Pancreas (tissue), 10 donors: ENCODE data around the gene GLP2R. TPM values are rescaled to one million over a fixed set of nuclear protein-coding genes. Genes with fewer than 3 reads are reported as not detected.
A peak's percentile ranks its signal among the peaks of the same experiment; 100 is the strongest.

Experiments
- ATAC-seq, 4 donors: fragments of 200-7000 bp; cut with Tn5 transposase; one replicate each; pipeline versions ENCODE4 v1.8.0 to v1.9.1; 2020; ENCODE audit warnings: mild to moderate bottlenecking in 4 of 4, moderate library complexity in 4 of 4
- DNase-seq, 6 donors: peaks; one replicate each; pipeline ENCODE4 v3.0.0-alpha.2; 2020
- FAIRE-seq: peaks from 2 replicates; lab custom pipeline; 2012; peaks lifted over from hg19 to GRCh38; lab: Jason Lieb, UNC
- H3K27ac ChIP-seq, 4 donors: fragments of 200-600 bp; sonication (generic); 1 replicate in 3 of 4; 2 replicates in 1 of 4; pipeline versions ENCODE4 v1.5.0 to v1.8.0; 2020
- H3K27me3 ChIP-seq, 4 donors: fragments of 200-600 bp; one replicate each; pipeline ENCODE4 v1.8.0; 2021
- H3K36me3 ChIP-seq, 3 donors: fragments of 200-600 bp; sonication (generic) in 1 of 3; one replicate each; pipeline versions ENCODE4 v1.5.0 to v1.8.0; 2020 to 2021
- H3K4me1 ChIP-seq, 3 donors: fragments of 200-600 bp; one replicate each; pipeline ENCODE4 v1.8.0; 2021
- H3K4me3 ChIP-seq, 4 donors: fragments of 200-600 bp; sonication (generic) in 2 of 4; one replicate each; pipeline versions ENCODE4 v1.5.0 to v1.8.0; 2020 to 2021
- H3K9me3 ChIP-seq, 4 donors: fragments of 200-600 bp; one replicate each; pipeline ENCODE4 v1.8.0; 2021
- WGBS, 2 donors: extraction: QIAGEN DNeasy Blood & Tissue Kit; methylation state at CpG; one replicate each; pipeline ENCODE4 v1.1.7; 2013; 5-methylcytosine and 5-hydroxymethylcytosine counted together
- intact Hi-C, 3 donors: fragments of 100-400 bp; cut with DNase I; formaldehyde crosslinking; loops; one replicate each; pipeline versions ENCODE4 v1.11.1 to v1.14.2; 2022
- polyA plus RNA-seq, 2 donors: library from polyadenylated mRNA; stranded (reverse); fragments of 200-250 nt; gene quantifications; one replicate each; pipeline ENCODE4 v1.2.3, GENCODE V29; 2013
- total RNA-seq, 6 donors: library from RNA; stranded (reverse); fragmentation: NEBNext Ultra II Directional in 4 of 6; extraction: Animal tissue kit (Norgen Biotek cat#: 25700) in 4 of 6; gene quantifications; one replicate each; pipeline versions ENCODE4 v1.2.1 to v1.2.4, GENCODE V29; 2021 to 2023
- TF ChIP-seq, protein P1 (sequence below), 4 donors: fragments of 200-600 bp; sonication (generic) in 3 of 4; IDR thresholded peaks; one replicate each; pipeline versions ENCODE4 v1.5.0 to v1.8.0; 2021; ENCODE audit warnings: antibody characterized with exemption in 4 of 4
- donor health status: healthy with polysubstance abuse.
- donor health status: DM: no; HTN: no; CAD: no; lungs with moderate emphysema.
- donor health status: DM: no; HTN: no; CAD: no.
- donor health status: control.
- donor health status: control.
- donor health status: Bipolar disorder and iron deficiency.
- donor health status: DM: yes; HTN: yes; CAD: no.
- donor health status: DM: no; HTN: no; CAD: no.
- donor health status: DM: no; HTN: no; CAD: no.
- donor health status: DM: yes; HTN: yes; CAD: no.

Gene GLP2R
- total and polyA plus RNA-seq, 8 donors, result 0.39 to 1.7 (median 0.97) TPM

DNA sequence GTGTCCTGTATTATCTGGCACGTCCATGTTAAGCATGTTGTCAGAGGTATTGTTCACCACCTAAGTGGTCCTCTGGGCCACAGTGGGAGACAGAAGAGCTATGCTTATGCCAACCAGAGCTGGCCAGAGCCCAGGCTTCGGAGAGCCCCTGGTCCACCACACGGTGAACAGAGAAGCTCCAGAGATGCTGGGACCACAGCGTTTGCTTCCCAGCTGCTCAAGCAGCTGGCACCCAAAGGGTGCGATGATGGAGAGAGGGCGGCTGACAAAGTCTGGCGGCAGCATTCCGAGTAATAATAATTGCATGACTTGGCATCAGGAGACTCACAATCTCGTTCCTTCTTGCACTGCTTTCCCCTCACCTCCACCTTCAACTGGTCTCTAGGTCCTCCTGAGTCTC lies 115.1 kb downstream of the GLP2R start:
- H3K27me3 ChIP-seq, result no peaks in the 10 kb centered on the region
- WGBS, 2 donors, result 59 to 66% methylated on average over 9 of the region's 9 CpGs
- H3K9me3 ChIP-seq, result no peaks in the 10 kb centered on the region
- H3K36me3 ChIP-seq, result no peaks in the 10 kb centered on the region
- H3K4me1 ChIP-seq, result no peaks in the 10 kb centered on the region
- H3K27ac ChIP-seq, result no peak overlapping the region
- ATAC-seq (no peak), DNase-seq (peak in 1 of 6 donors; percentile 28), FAIRE-seq (no peak)
- no peak overlapping the region for H3K4me3 ChIP-seq
- TF ChIP-seq, protein P1, sequence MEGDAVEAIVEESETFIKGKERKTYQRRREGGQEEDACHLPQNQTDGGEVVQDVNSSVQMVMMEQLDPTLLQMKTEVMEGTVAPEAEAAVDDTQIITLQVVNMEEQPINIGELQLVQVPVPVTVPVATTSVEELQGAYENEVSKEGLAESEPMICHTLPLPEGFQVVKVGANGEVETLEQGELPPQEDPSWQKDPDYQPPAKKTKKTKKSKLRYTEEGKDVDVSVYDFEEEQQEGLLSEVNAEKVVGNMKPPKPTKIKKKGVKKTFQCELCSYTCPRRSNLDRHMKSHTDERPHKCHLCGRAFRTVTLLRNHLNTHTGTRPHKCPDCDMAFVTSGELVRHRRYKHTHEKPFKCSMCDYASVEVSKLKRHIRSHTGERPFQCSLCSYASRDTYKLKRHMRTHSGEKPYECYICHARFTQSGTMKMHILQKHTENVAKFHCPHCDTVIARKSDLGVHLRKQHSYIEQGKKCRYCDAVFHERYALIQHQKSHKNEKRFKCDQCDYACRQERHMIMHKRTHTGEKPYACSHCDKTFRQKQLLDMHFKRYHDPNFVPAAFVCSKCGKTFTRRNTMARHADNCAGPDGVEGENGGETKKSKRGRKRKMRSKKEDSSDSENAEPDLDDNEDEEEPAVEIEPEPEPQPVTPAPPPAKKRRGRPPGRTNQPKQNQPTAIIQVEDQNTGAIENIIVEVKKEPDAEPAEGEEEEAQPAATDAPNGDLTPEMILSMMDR (IDR thresholded peaks at IDR 0.05), result no peak
- intact Hi-C loops, result no loop called here

DNA sequence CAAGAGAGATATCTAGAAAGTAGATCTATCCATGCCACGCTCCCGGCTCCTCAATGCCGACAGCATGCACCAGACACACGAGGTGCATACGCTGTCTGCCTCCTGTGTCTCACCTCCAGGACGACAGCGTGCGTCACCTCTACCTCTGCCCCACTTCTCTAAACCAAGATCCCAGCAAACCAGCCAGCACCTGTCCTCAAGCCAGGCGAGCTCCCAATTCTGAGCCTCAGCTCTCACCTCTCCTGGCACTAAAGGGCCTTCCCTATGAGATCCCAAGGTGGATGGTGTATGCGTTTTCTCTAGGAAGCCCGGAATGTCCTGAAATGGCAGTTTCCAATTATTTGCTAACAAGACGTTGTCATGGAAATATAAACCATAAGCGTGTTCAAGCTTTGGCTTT lies 115.6 kb downstream of the GLP2R start:
- no peak for ATAC-seq
- no peaks in the 10 kb centered on the region for H3K4me1 ChIP-seq
- intact Hi-C loops, result no loop called here
- H3K4me3 ChIP-seq, result no peak overlapping the region
- no peaks in the 10 kb centered on the region for H3K36me3 ChIP-seq
- no peaks in the 10 kb centered on the region for H3K27me3 ChIP-seq
- WGBS, 2 donors, result 62 to 79% methylated on average over 13 of the region's 13 CpGs
- H3K9me3 ChIP-seq, result no peaks in the 10 kb centered on the region
- FAIRE-seq, result no peak
- TF ChIP-seq, protein P1 (IDR thresholded peaks at IDR 0.05), result no peak
- H3K27ac ChIP-seq, result no peak overlapping the region
- DNase-seq, result peak in 1 of 6 donors; percentile 17

Other genes starting within 250 kb of the GLP2R start
- gene CFAP52, start 249.3 kb upstream of the GLP2R start, total RNA-seq, result not detected
- not detected for gene CFAP52, start 249.3 kb upstream of the GLP2R start, polyA plus RNA-seq
- gene USP43, start 180.4 kb upstream of the GLP2R start, total RNA-seq, result 1 to 10 TPM; 2.6 to 5.7 (median 3.9) TPM
- gene USP43, start 180.4 kb upstream of the GLP2R start, polyA plus RNA-seq, result 1 to 10 TPM; 4.6 to 5.1 TPM
- gene DHRS7C, start 34.3 kb upstream of the GLP2R start, total RNA-seq, result not detected
- gene DHRS7C, start 34.3 kb upstream of the GLP2R start, polyA plus RNA-seq, result not detected
- not detected for gene GSG1L2, start 3.8 kb upstream of the GLP2R start, total RNA-seq
- not detected for gene GSG1L2, start 3.8 kb upstream of the GLP2R start, polyA plus RNA-seq
- not detected for gene RCVRN, start 79.3 kb downstream of the GLP2R start, total RNA-seq
- gene RCVRN, start 79.3 kb downstream of the GLP2R start, polyA plus RNA-seq, result under 1 TPM; 0.26 to 0.30 TPM